Psoas muscle (tissue), 8 donors: Measurements from ENCODE around the gene DNAJB8. TPM values are rescaled to one million over a fixed set of nuclear protein-coding genes. Genes with fewer than 3 reads are reported as not detected.

Experiments
- ATAC-seq, 4 donors: fragments of 200-7000 bp; cut with Tn5 transposase; one replicate each; pipeline ENCODE4 v1.9.1; 2020; ENCODE audit warnings: moderate library complexity in 3 of 4, mild to moderate bottlenecking in 2 of 4
- DNase-seq, 2 donors: peaks; one replicate each; pipeline ENCODE4 v3.0.0-alpha.2; 2020
- H3K27ac ChIP-seq: fragments of 200-600 bp; one replicate; pipeline ENCODE4 v1.8.0; 2022
- H3K27me3 ChIP-seq, 3 donors: fragments of 200-600 bp in 1 of 3; one replicate each; pipeline versions ENCODE4 v1.6.1 to v1.8.0; 2013 to 2022; ENCODE audit warnings: low read length in 2 of 3, mild to moderate bottlenecking in 2 of 3, moderate library complexity in 1 of 3; ENCODE audit not compliant: insufficient read depth in 3 of 3
- H3K36me3 ChIP-seq, 2 donors: fragments of 200-600 bp in 1 of 2; one replicate each; pipeline versions ENCODE4 v1.6.1 to v1.8.0; 2013 to 2022; ENCODE audit warnings: low read depth in 1 of 2, mild to moderate bottlenecking in 1 of 2, moderate library complexity in 1 of 2; ENCODE audit not compliant: insufficient read depth in 1 of 2
- H3K4me1 ChIP-seq: fragments of 200-600 bp; one replicate; pipeline ENCODE4 v1.8.0; 2022
- H3K4me3 ChIP-seq: fragments of 200-600 bp; one replicate; pipeline ENCODE4 v1.8.0; 2022; ENCODE audit warnings: mild to moderate bottlenecking
- H3K9me3 ChIP-seq: fragments of 200-600 bp; one replicate; pipeline ENCODE4 v1.8.0; 2022
- WGBS, 3 donors: extraction: QIAGEN DNeasy Blood & Tissue Kit; methylation state at CpG; one replicate each; pipeline versions ENCODE4 v1.1.6 to v1.1.7; 2013; 5-methylcytosine and 5-hydroxymethylcytosine counted together
- intact Hi-C, 2 donors: fragments of 100-400 bp; cut with DNase I; formaldehyde crosslinking; loops; one replicate each; pipeline versions ENCODE4 v1.11.0 to v1.14.2; 2022
- polyA plus RNA-seq, 3 donors: library from polyadenylated mRNA; stranded (reverse); fragments of 200-250 nt; gene quantifications; one replicate each; pipeline ENCODE4 v1.2.3, GENCODE V29; 2013
- total RNA-seq, 4 donors: library from RNA; stranded (reverse); fragmentation: NEBNext Ultra II Directional in 2 of 4; extraction: Animal tissue kit (Norgen Biotek cat#: 25700) in 2 of 4; gene quantifications; one replicate each; pipeline versions ENCODE4 v1.2.1 to v1.2.4, GENCODE V29; 2021 to 2023
- TF ChIP-seq, protein P1 (sequence below): fragments of 200-600 bp; IDR thresholded peaks from one replicate; pipeline ENCODE4 v1.8.0; 2022; ENCODE audit warnings: antibody characterized with exemption
- donor health status: healthy with polysubstance abuse.
- donor health status: DM: no; HTN: no; CAD: no; lungs with moderate emphysema.
- donor health status: Bipolar disorder and iron deficiency.
- donor health status: healthy.
- donor health status: DM: yes; HTN: yes; CAD: no.
- donor health status: DM: no; HTN: no; CAD: no.
- donor health status: DM: no; HTN: no; CAD: no.
- donor health status: DM: yes; HTN: yes; CAD: no.

Gene DNAJB8
- total and polyA plus RNA-seq, 7 donors = not detected

DNA sequence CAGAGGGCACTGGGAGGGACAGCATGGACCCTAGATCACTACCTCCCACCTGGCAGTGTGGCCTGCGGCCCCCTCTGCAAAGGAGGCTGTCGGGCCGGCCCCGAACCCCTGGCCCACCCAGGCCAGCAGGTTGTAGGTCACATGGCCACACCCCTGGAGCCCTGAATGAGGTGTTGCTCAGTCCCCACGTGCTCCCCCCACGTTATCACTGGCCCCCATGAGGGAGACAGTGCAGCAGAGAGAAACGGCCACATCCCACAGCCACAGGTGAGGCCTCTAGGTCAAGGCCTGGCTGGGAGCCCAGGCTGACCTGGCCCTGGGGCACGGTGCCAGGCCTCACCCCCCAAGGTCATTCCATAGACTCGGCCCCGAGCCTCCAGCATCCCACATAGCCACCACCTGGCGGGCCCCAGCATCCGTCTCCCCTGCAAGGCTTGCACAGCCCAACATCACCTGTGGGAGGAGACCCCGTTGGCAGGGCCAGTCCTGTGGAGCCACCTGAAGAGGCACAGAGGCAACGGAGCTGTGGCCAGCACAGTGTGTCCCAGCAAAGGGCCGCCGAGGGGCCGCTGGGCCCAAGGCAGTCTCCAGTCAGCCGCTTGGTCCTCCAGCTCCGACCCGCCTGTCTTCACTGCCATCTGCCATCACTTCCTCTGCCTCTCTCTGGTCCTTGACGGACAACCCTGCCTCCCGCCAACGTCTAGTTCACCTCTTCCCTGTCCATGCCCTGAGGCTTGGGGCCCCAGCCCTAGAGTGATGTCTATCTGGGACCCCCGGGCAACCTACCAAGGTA, 53.1 kb downstream of the DNAJB8 start:
- Histone ChIP-seq H3K27ac (no peak overlapping the region), H3K4me1 (no peaks in the 10 kb centered on the region), H3K9me3 (no peaks in the 10 kb centered on the region), H3K4me3 (no peak overlapping the region), H3K36me3 (no peaks in the 10 kb centered on the region), H3K27me3 (no peaks in the 10 kb centered on the region)
- intact Hi-C loops = no loop called here
- ATAC-seq (no peak), DNase-seq (no peak)
- TF ChIP-seq, protein P1, sequence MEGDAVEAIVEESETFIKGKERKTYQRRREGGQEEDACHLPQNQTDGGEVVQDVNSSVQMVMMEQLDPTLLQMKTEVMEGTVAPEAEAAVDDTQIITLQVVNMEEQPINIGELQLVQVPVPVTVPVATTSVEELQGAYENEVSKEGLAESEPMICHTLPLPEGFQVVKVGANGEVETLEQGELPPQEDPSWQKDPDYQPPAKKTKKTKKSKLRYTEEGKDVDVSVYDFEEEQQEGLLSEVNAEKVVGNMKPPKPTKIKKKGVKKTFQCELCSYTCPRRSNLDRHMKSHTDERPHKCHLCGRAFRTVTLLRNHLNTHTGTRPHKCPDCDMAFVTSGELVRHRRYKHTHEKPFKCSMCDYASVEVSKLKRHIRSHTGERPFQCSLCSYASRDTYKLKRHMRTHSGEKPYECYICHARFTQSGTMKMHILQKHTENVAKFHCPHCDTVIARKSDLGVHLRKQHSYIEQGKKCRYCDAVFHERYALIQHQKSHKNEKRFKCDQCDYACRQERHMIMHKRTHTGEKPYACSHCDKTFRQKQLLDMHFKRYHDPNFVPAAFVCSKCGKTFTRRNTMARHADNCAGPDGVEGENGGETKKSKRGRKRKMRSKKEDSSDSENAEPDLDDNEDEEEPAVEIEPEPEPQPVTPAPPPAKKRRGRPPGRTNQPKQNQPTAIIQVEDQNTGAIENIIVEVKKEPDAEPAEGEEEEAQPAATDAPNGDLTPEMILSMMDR = no peak
- WGBS, 3 donors = 88 to 93% (median 90%) methylated on average over 24 of the region's 24 CpGs

DNA sequence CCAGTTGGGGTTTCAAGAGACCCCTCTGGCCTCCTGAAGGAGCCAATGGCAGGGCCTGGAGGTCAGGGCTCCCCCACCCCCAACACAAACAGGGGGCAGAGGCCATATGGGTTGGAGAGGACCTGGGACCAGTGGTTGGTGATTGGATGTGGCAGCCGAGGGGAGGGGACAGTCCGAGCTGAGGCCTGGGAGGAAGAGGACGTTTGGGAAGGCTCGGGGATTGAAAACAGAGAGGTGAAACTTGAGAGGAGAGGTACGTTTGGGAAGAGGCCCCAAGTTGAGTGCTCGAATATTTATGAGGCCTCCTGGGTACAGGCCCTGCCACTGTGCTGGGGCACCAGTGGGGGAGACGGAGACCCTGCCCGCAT, 53.7 kb downstream of the DNAJB8 start:
- 67 to 84% (median 79%) methylated on average over 8 of the region's 8 CpGs for WGBS, 3 donors
- intact Hi-C loops = no loop called here

More for the DNA sequence above, 53.7 kb downstream of the DNAJB8 start:
- no peak overlapping the region for H3K4me3 ChIP-seq
- H3K27me3 ChIP-seq = no peaks in the 10 kb centered on the region
- TF ChIP-seq, protein P1 = no peak
- ATAC-seq (no peak), DNase-seq (no peak)
- H3K27ac ChIP-seq = no peak overlapping the region
- no peaks in the 10 kb centered on the region for H3K36me3 ChIP-seq
- no peaks in the 10 kb centered on the region for H3K9me3 ChIP-seq
- no peaks in the 10 kb centered on the region for H3K4me1 ChIP-seq

Other genes with a start within 250 kb of the DNAJB8 start
- gene GATA2, start 26.3 kb upstream of the DNAJB8 start, total RNA-seq = 1 to 10 TPM; 5.4 to 8.8 (median 7.1) TPM
- 1 to 10 TPM; 4.2 to 7.4 (median 6.5) TPM for gene GATA2, start 26.3 kb upstream of the DNAJB8 start, polyA plus RNA-seq
- 100 to 1,000 TPM in 2 of 4 donors, 10 to 100 TPM in 2; 55.5 to 116 (median 91.7) TPM for gene RPN1, start 183.9 kb upstream of the DNAJB8 start, total RNA-seq
- 100 to 1,000 TPM; 108 to 197 (median 135) TPM for gene RPN1, start 183.9 kb upstream of the DNAJB8 start, polyA plus RNA-seq